ENCODE measurements around the gene C1orf21.

C1orf21 gene

DNA sequence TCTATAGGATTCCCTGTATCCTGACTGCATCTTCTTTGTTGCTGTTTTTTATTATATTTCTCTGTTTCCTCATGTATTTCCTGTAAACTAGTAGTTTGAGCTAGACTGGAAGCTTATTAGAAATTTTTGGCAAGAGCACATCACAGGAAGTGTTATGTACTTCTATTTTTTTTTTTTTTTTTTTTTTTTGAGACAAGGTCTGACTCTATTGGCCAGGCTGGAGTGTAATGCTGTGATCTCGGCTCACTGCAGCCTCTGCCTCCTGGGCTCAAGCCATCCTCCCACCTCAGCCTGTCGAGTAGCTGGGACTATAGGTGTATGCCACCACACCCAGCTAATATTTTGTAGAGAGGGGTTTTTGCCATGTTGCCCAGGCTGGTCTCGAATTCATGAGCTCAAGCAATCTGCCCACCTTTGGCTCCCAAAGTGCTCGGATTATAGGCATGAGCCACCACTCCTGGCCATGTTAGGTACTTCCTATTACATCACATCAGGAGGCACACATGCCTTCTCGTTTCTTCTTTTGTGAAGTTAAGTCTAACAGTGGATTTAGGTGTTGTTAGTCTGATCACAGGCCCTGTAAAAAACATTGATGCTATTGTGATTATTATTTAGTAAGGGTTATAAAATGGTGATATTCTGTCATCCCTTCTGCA lies 12.5 kb downstream of the C1orf21 start:
- Histone ChIP-seq H3K27me3 (ENCODE audit: low read depth, low read length) (no peaks in the 10 kb centered on the region), H3K36me3 (ENCODE audit: control insufficient read depth in 1 of 2, insufficient read depth in 2 of 2, low read length in 2 of 2) (no peaks in the 10 kb centered on the region), H3K27ac (ENCODE audit: low read length) (no peak overlapping the region), H3K4me3 (ENCODE audit: low read depth in 1 of 2, low read length in 2 of 2) (no peak overlapping the region), H3K4me1 (ENCODE audit: control insufficient read depth in 1 of 2, insufficient read depth in 2 of 2, low read length in 2 of 2) (peaks cover 0 to 7% of the 10 kb centered on the region in 2 donors), H3K9me3 (ENCODE audit: control insufficient read depth in 1 of 2, low read length in 2 of 2) (no peaks in the 10 kb centered on the region)

GRCh38 chr1:184403961-184404726 lies 17.3 kb downstream of the C1orf21 start:
- no peak overlapping the region for H3K27ac ChIP-seq (ENCODE audit: low read length)
- no peaks in the 10 kb centered on the region for H3K36me3 ChIP-seq (ENCODE audit: control insufficient read depth in 1 of 2, insufficient read depth in 2 of 2, low read length in 2 of 2)
- no peak overlapping the region for H3K4me3 ChIP-seq (ENCODE audit: low read depth in 1 of 2, low read length in 2 of 2)
- peaks cover 0 to 19% of the 10 kb centered on the region in 2 donors for H3K4me1 ChIP-seq (ENCODE audit: control insufficient read depth in 1 of 2, insufficient read depth in 2 of 2, low read length in 2 of 2)
- no peaks in the 10 kb centered on the region for H3K9me3 ChIP-seq (ENCODE audit: control insufficient read depth in 1 of 2, low read length in 2 of 2)
- H3K27me3 ChIP-seq (ENCODE audit: low read depth, low read length): no peaks in the 10 kb centered on the region

GRCh38 chr1:184404727-184405027 lies 17.8 kb downstream of the C1orf21 start:
- Histone ChIP-seq H3K4me1 (ENCODE audit: control insufficient read depth in 1 of 2, insufficient read depth in 2 of 2, low read length in 2 of 2) (peaks cover 0 to 24% of the 10 kb centered on the region in 2 donors), H3K36me3 (ENCODE audit: control insufficient read depth in 1 of 2, insufficient read depth in 2 of 2, low read length in 2 of 2) (no peaks in the 10 kb centered on the region), H3K4me3 (ENCODE audit: low read depth in 1 of 2, low read length in 2 of 2) (no peak overlapping the region), H3K27ac (ENCODE audit: low read length) (no peak overlapping the region), H3K27me3 (ENCODE audit: low read depth, low read length) (no peaks in the 10 kb centered on the region), H3K9me3 (ENCODE audit: control insufficient read depth in 1 of 2, low read length in 2 of 2) (no peaks in the 10 kb centered on the region)

- no peaks in the 10 kb centered on the region for H3K27me3 ChIP-seq (ENCODE audit: low read depth, low read length)
Observed at GRCh38 chr1:184405094-184405800, 18.4 kb downstream of the C1orf21 start.

DNA sequence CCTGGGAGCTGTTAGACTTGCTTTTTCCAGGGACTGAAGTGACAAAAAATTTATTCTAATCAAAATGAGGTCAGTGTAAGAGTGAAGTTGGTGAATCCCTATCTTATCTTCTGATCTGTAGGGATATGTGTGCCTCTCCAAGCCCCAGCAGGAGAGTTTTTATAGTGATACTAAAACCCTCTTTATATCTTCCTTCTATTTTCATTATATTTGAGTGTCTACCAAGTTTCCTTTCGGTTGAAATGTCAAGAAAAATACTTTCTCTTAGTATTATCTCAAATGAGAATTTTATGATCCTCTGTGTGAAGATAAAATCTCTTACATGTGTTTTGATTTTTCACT lies 18.9 kb downstream of the C1orf21 start:
- no peak overlapping the region for H3K27ac ChIP-seq (ENCODE audit: low read length)
- H3K4me1 ChIP-seq (ENCODE audit: control insufficient read depth in 1 of 2, insufficient read depth in 2 of 2, low read length in 2 of 2): peaks cover 0 to 25% of the 10 kb centered on the region in 2 donors
- no peaks in the 10 kb centered on the region for H3K9me3 ChIP-seq (ENCODE audit: control insufficient read depth in 1 of 2, low read length in 2 of 2)
- no peaks in the 10 kb centered on the region for H3K36me3 ChIP-seq (ENCODE audit: control insufficient read depth in 1 of 2, insufficient read depth in 2 of 2, low read length in 2 of 2)
- no peak overlapping the region for H3K4me3 ChIP-seq (ENCODE audit: low read depth in 1 of 2, low read length in 2 of 2)
- H3K27me3 ChIP-seq (ENCODE audit: low read depth, low read length): no peaks in the 10 kb centered on the region

More at GRCh38 chr1:184405094-184405800, 18.4 kb downstream of the C1orf21 start:
- peaks cover 0 to 25% of the 10 kb centered on the region in 2 donors for H3K4me1 ChIP-seq (ENCODE audit: control insufficient read depth in 1 of 2, insufficient read depth in 2 of 2, low read length in 2 of 2)
- no peaks in the 10 kb centered on the region for H3K9me3 ChIP-seq (ENCODE audit: control insufficient read depth in 1 of 2, low read length in 2 of 2)
- no peaks in the 10 kb centered on the region for H3K36me3 ChIP-seq (ENCODE audit: control insufficient read depth in 1 of 2, insufficient read depth in 2 of 2, low read length in 2 of 2)
- H3K27ac ChIP-seq (ENCODE audit: low read length): no peak overlapping the region
- H3K4me3 ChIP-seq (ENCODE audit: low read depth in 1 of 2, low read length in 2 of 2): no peak overlapping the region

- Histone ChIP-seq H3K27ac (ENCODE audit: low read length) (no peak overlapping the region), H3K4me3 (ENCODE audit: low read depth in 1 of 2, low read length in 2 of 2) (no peak overlapping the region), H3K27me3 (ENCODE audit: low read depth, low read length) (no peaks in the 10 kb centered on the region), H3K36me3 (ENCODE audit: control insufficient read depth in 1 of 2, insufficient read depth in 2 of 2, low read length in 2 of 2) (no peaks in the 10 kb centered on the region), H3K9me3 (ENCODE audit: control insufficient read depth in 1 of 2, low read length in 2 of 2) (no peaks in the 10 kb centered on the region), H3K4me1 (ENCODE audit: control insufficient read depth in 1 of 2, insufficient read depth in 2 of 2, low read length in 2 of 2) (peaks cover 0 to 25% of the 10 kb centered on the region in 2 donors)
Observed at GRCh38 chr1:184406479-184406878, 19.6 kb downstream of the C1orf21 start.

- H3K9me3 ChIP-seq (ENCODE audit: control insufficient read depth in 1 of 2, low read length in 2 of 2): no peaks in the 10 kb centered on the region
- no peaks in the 10 kb centered on the region for H3K27me3 ChIP-seq (ENCODE audit: low read depth, low read length)
- peaks cover 0 to 25% of the 10 kb centered on the region in 2 donors for H3K4me1 ChIP-seq (ENCODE audit: control insufficient read depth in 1 of 2, insufficient read depth in 2 of 2, low read length in 2 of 2)
- peak overlapping the region; percentile 19 for H3K27ac ChIP-seq (ENCODE audit: low read length)
- no peak overlapping the region for H3K4me3 ChIP-seq (ENCODE audit: low read depth in 1 of 2, low read length in 2 of 2)
- no peaks in the 10 kb centered on the region for H3K36me3 ChIP-seq (ENCODE audit: control insufficient read depth in 1 of 2, insufficient read depth in 2 of 2, low read length in 2 of 2)
Observed at GRCh38 chr1:184407816-184408510, 21.1 kb downstream of the C1orf21 start.

DNA sequence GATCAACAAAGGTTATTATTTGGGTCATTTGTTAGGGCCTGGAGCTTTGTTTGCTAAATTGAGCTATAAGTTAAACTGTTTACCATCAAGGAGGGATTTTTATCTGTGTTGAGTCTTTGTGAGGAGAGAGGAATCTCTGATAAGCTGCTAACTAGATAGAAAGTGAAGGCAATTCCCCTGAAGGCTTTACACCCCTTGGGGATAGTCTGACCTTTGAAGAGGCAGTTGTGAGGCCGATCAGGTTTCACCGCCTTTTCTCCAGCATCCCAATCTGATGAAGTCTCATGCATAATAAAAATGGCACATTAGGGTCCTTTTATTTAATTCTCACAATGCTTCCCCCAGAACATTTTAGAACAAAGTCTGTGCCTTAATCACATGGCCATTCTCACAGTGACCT lies 21.8 kb downstream of the C1orf21 start:
- Histone ChIP-seq H3K4me3 (ENCODE audit: low read depth in 1 of 2, low read length in 2 of 2) (no peak overlapping the region), H3K27ac (ENCODE audit: low read length) (peak overlapping the region; percentile 19), H3K4me1 (ENCODE audit: control insufficient read depth in 1 of 2, insufficient read depth in 2 of 2, low read length in 2 of 2) (peaks cover 0 to 25% of the 10 kb centered on the region in 2 donors), H3K36me3 (ENCODE audit: control insufficient read depth in 1 of 2, insufficient read depth in 2 of 2, low read length in 2 of 2) (no peaks in the 10 kb centered on the region), H3K27me3 (ENCODE audit: low read depth, low read length) (no peaks in the 10 kb centered on the region), H3K9me3 (ENCODE audit: control insufficient read depth in 1 of 2, low read length in 2 of 2) (no peaks in the 10 kb centered on the region)

DNA sequence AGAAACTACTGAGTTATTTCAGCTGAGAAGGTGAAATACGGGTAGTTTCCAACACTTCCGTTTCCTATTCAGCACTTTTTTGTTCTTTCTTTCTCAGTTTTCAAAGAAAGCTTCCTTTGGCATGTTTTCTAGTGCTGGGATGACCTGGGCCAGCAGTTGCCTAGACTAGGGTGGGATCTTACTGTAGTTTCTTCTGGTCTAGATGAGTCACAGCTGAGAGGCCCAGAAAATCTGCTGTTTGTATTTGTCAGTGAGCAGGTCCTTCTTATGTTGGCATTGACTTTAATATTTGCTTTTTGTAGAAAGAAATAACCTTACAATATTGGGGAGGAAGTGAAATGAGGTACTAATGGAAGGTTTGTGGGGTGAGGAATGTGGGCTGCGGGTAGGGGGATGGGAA lies 22.2 kb downstream of the C1orf21 start:
- Histone ChIP-seq H3K27ac (ENCODE audit: low read length) (no peak overlapping the region), H3K4me1 (ENCODE audit: control insufficient read depth in 1 of 2, insufficient read depth in 2 of 2, low read length in 2 of 2) (peaks cover 0 to 25% of the 10 kb centered on the region in 2 donors), H3K9me3 (ENCODE audit: control insufficient read depth in 1 of 2, low read length in 2 of 2) (no peaks in the 10 kb centered on the region), H3K36me3 (ENCODE audit: control insufficient read depth in 1 of 2, insufficient read depth in 2 of 2, low read length in 2 of 2) (peaks cover 0 to 2% of the 10 kb centered on the region in 2 donors), H3K27me3 (ENCODE audit: low read depth, low read length) (no peaks in the 10 kb centered on the region), H3K4me3 (ENCODE audit: low read depth in 1 of 2, low read length in 2 of 2) (no peak overlapping the region)

DNA sequence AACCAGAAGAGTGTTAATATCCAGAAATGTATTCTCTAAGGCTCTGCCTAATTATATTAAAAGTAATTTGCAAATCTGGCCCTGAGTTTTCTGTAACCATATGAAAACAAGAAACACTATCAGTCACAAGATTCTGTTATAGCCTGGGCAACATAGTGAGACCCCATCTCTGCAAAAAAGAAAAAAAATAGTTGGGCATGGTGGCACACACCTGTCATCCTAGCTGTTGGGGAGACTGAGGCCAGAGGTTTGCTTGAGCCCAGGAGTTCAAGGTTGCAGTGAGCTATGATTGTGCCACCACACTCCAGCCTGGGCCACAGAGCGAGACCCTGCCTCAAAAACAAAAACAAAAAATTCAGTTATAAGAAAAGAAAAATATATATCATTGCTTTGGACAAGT lies 25.6 kb downstream of the C1orf21 start:
- Histone ChIP-seq H3K4me1 (ENCODE audit: control insufficient read depth in 1 of 2, insufficient read depth in 2 of 2, low read length in 2 of 2) (peaks cover 0 to 25% of the 10 kb centered on the region in 2 donors), H3K27me3 (ENCODE audit: low read depth, low read length) (no peaks in the 10 kb centered on the region), H3K27ac (ENCODE audit: low read length) (no peak overlapping the region), H3K4me3 (ENCODE audit: low read depth in 1 of 2, low read length in 2 of 2) (no peak overlapping the region), H3K9me3 (ENCODE audit: control insufficient read depth in 1 of 2, low read length in 2 of 2) (no peaks in the 10 kb centered on the region), H3K36me3 (ENCODE audit: control insufficient read depth in 1 of 2, insufficient read depth in 2 of 2, low read length in 2 of 2) (peaks cover 0 to 6% of the 10 kb centered on the region in 2 donors)

DNA sequence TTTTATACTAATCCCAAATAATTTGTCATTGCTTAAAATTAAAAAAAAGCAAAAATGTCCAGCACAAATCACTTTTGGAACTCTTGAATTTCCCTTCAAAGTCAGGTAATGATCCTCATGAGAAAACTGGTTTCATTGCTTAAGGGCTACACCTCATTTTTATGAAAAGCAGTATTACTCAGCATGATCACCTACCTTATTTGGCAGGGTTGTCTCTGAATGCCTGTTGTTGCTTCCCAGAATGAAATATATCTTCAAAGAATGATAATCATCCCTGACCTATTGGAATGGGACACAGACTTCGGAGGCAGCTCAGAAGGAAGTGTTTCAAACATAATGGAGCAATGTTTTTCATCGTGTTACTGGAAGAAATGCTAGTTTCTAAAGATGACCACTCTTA lies 29.7 kb downstream of the C1orf21 start:
- Histone ChIP-seq H3K27ac (ENCODE audit: low read length) (no peak overlapping the region), H3K9me3 (ENCODE audit: control insufficient read depth in 1 of 2, low read length in 2 of 2) (no peaks in the 10 kb centered on the region), H3K4me1 (ENCODE audit: control insufficient read depth in 1 of 2, insufficient read depth in 2 of 2, low read length in 2 of 2) (peaks cover 0 to 18% of the 10 kb centered on the region in 2 donors), H3K36me3 (ENCODE audit: control insufficient read depth in 1 of 2, insufficient read depth in 2 of 2, low read length in 2 of 2) (peaks cover 0 to 6% of the 10 kb centered on the region in 2 donors), H3K27me3 (ENCODE audit: low read depth, low read length) (no peaks in the 10 kb centered on the region), H3K4me3 (ENCODE audit: low read depth in 1 of 2, low read length in 2 of 2) (no peak overlapping the region)
